ENCODE results near the gene SLC38A8.

GRCh38 chr16:84050316-84050715, 7.7 kb upstream of the SLC38A8 start:
- no peak for TF ChIP-seq CTCF (IDR thresholded peaks at IDR 0.05; ENCODE audit: low read depth, low read length, poor library complexity, severe bottlenecking)
- no peak for TF ChIP-seq EZH2phosphoT487 (IDR thresholded peaks at IDR 0.05; ENCODE audit: borderline replicate concordance, low read length)

Measured in DOHH2 (cell line).